Measurements from ENCODE around the gene RAI2.

Gene RAI2

DNA sequence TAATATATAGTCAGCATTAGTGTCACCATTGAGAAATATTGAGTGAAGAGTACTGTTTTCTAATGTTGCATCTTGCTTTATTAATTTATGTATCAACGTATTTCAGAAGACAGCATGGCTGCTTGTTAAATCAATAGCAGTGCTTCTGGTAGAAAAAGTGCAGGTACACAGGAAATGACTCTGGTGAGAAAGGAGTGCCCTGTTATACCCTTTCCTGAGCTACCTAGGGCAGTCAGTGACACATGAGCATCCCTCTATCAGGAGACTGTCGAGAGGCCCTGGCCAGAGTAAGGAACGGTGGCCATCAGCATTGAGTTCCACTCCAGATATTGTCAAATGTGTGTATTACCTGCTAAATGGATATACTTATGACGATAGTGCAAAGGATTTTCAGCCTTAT is 81.7 kb downstream of the RAI2 start:
- H3K27ac ChIP-seq (ENCODE audit: low read length): no peak overlapping the region
- no peaks in the 10 kb centered on the region for H4K20me1 ChIP-seq (ENCODE audit: insufficient read depth, low read length)
- H3K79me2 ChIP-seq (ENCODE audit: low read length): no peaks in the 10 kb centered on the region
- no peaks in the 10 kb centered on the region for H3K9me3 ChIP-seq (ENCODE audit: insufficient read depth, low read length)
- TF ChIP-seq, protein P1, sequence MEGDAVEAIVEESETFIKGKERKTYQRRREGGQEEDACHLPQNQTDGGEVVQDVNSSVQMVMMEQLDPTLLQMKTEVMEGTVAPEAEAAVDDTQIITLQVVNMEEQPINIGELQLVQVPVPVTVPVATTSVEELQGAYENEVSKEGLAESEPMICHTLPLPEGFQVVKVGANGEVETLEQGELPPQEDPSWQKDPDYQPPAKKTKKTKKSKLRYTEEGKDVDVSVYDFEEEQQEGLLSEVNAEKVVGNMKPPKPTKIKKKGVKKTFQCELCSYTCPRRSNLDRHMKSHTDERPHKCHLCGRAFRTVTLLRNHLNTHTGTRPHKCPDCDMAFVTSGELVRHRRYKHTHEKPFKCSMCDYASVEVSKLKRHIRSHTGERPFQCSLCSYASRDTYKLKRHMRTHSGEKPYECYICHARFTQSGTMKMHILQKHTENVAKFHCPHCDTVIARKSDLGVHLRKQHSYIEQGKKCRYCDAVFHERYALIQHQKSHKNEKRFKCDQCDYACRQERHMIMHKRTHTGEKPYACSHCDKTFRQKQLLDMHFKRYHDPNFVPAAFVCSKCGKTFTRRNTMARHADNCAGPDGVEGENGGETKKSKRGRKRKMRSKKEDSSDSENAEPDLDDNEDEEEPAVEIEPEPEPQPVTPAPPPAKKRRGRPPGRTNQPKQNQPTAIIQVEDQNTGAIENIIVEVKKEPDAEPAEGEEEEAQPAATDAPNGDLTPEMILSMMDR (IDR thresholded peaks at IDR 0.05; ENCODE audit: low read depth, low read length): no peak
- TF ChIP-seq EZH2phosphoT487 (IDR thresholded peaks at IDR 0.05; ENCODE audit: low read depth): no peak
- H3K9ac ChIP-seq (ENCODE audit: low read length): no peak overlapping the region
- no peak overlapping the region for H2AFZ ChIP-seq (ENCODE audit: low read depth, low read length)
- no peak overlapping the region for H3K4me3 ChIP-seq (ENCODE audit: low read length)
- H3K4me1 ChIP-seq (ENCODE audit: low read length): no peaks in the 10 kb centered on the region
- no peaks in the 10 kb centered on the region for H3K27me3 ChIP-seq (ENCODE audit: low read depth, low read length)
- no peaks in the 10 kb centered on the region for H3K36me3 ChIP-seq (replicated peaks; ENCODE audit: low read depth, low read length)
- no peak overlapping the region for H3K4me2 ChIP-seq (ENCODE audit: low read length)

DNA sequence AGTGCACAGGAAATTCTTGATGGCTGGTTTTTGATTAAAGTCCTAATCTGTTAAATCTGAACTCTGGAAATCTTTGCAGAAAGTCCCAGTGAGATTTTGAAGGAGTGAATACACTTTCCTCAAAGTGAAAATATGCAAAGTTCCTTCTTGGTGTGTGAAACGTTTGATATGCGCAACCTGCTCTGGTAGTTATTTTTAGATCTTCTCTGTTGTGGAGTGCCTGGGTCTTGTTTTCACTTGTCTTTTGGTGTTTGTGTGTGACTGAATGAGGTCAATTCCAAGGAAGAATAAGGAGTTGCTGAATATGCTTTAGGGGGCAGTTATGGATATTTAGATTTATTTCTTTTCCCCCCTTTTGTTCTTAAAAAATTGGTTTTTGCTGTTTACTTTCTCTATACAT is 82.1 kb downstream of the RAI2 start:
- no peak for TF ChIP-seq EZH2phosphoT487 (IDR thresholded peaks at IDR 0.05; ENCODE audit: low read depth)
- Histone ChIP-seq H3K4me3 (ENCODE audit: low read length) (no peak overlapping the region), H3K36me3 (replicated peaks; ENCODE audit: low read depth, low read length) (no peaks in the 10 kb centered on the region), H3K9ac (ENCODE audit: low read length) (no peak overlapping the region), H3K27ac (ENCODE audit: low read length) (no peak overlapping the region), H3K27me3 (ENCODE audit: low read depth, low read length) (no peaks in the 10 kb centered on the region), H2AFZ (ENCODE audit: low read depth, low read length) (no peak overlapping the region), H3K4me1 (ENCODE audit: low read length) (no peaks in the 10 kb centered on the region), H3K79me2 (ENCODE audit: low read length) (no peaks in the 10 kb centered on the region), H4K20me1 (ENCODE audit: insufficient read depth, low read length) (no peaks in the 10 kb centered on the region), H3K9me3 (ENCODE audit: insufficient read depth, low read length) (no peaks in the 10 kb centered on the region), H3K4me2 (ENCODE audit: low read length) (no peak overlapping the region)

DNA sequence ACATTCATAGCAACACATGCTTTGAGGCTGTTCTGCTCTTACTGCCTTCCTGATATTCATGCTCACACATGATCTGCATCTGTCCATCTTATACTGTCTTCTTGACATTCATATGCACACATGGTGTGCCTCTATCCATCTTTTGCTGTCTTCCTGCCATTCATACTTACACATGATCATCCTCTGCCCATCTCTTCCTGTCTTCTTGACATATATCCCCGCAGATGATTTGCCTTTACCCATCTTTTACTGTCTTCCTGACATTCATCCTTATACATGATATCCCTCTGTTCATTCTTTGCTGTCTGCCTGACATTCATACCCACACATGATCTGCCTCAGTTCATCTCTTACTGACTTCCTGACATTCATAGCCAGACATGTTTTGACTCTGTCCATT is 87.0 kb downstream of the RAI2 start:
- Histone ChIP-seq H3K9ac (ENCODE audit: low read length) (no peak overlapping the region), H2AFZ (ENCODE audit: low read depth, low read length) (no peak overlapping the region), H3K9me3 (ENCODE audit: insufficient read depth, low read length) (no peaks in the 10 kb centered on the region), H4K20me1 (ENCODE audit: insufficient read depth, low read length) (no peaks in the 10 kb centered on the region), H3K4me1 (ENCODE audit: low read length) (no peaks in the 10 kb centered on the region), H3K4me2 (ENCODE audit: low read length) (no peak overlapping the region), H3K4me3 (ENCODE audit: low read length) (no peak overlapping the region), H3K27ac (ENCODE audit: low read length) (no peak overlapping the region), H3K27me3 (ENCODE audit: low read depth, low read length) (peaks cover 3% of the 10 kb centered on the region; the same call in 1 of the 2 replicates), H3K79me2 (ENCODE audit: low read length) (no peaks in the 10 kb centered on the region), H3K36me3 (replicated peaks; ENCODE audit: low read depth, low read length) (no peaks in the 10 kb centered on the region)
- no peak for TF ChIP-seq EZH2phosphoT487 (IDR thresholded peaks at IDR 0.05; ENCODE audit: low read depth)
- TF ChIP-seq, protein P1 (IDR thresholded peaks at IDR 0.05; ENCODE audit: low read depth, low read length): no peak

DNA sequence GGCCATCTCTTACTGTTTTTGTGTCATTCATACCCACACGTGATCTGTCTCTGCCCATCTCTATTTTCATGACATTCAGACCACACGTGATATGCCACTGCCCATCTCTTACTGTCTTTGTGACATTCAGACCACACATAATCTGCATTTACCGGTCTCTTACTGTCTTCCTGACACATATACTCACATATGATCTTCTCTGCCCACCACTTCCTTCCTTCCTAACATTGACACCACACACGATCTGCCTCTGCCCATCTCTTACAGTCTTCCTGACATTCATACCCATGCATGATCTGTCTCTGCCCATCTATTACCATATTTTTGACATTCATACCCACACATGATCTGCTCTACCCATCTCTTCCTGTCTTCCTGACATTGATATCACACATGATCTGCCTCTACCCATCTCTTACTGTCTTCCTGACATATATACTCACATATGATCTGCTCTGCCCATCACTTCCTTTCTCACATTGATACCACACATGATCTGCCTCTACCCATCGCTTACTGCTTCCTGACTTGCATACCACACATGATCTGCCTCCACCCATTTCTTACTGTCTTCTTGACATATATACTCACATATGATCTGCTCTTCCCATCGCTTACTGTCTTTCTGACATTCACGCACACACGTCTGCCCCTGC is 87.7 kb downstream of the RAI2 start:
- no peak overlapping the region for H3K9ac ChIP-seq (ENCODE audit: low read length)
- no peak overlapping the region for H3K27ac ChIP-seq (ENCODE audit: low read length)
- H2AFZ ChIP-seq (ENCODE audit: low read depth, low read length): no peak overlapping the region
- no peaks in the 10 kb centered on the region for H3K9me3 ChIP-seq (ENCODE audit: insufficient read depth, low read length)
- H4K20me1 ChIP-seq (ENCODE audit: insufficient read depth, low read length): no peaks in the 10 kb centered on the region
- TF ChIP-seq EZH2phosphoT487 (IDR thresholded peaks at IDR 0.05; ENCODE audit: low read depth): no peak
- TF ChIP-seq, protein P1 (IDR thresholded peaks at IDR 0.05; ENCODE audit: low read depth, low read length): no peak
- H3K79me2 ChIP-seq (ENCODE audit: low read length): no peaks in the 10 kb centered on the region
- H3K4me2 ChIP-seq (ENCODE audit: low read length): no peak overlapping the region
- no peak overlapping the region for H3K4me3 ChIP-seq (ENCODE audit: low read length)
- no peaks in the 10 kb centered on the region for H3K36me3 ChIP-seq (replicated peaks; ENCODE audit: low read depth, low read length)
- no peaks in the 10 kb centered on the region for H3K4me1 ChIP-seq (ENCODE audit: low read length)
- H3K27me3 ChIP-seq (ENCODE audit: low read depth, low read length): peaks cover 3% of the 10 kb centered on the region; the same call in 1 of the 2 replicates
